Neutrophil (primary cell): ENCODE results near the gene MIEF2.

ENCODE experiments used
- H3K27ac ChIP-seq: fragments of 200-600 bp; sonication (generic); 2 replicates; pipeline ENCODE4 v1.5.1; 2016; ENCODE audit warnings: mild to moderate bottlenecking, moderate library complexity
- H3K27me3 ChIP-seq: fragments of 200-600 bp; sonication (generic); 2 replicates; pipeline ENCODE4 v1.6.0; 2016; ENCODE audit warnings: mild to moderate bottlenecking
- H3K36me3 ChIP-seq: fragments of 200-600 bp; sonication (generic); 2 replicates; pipeline ENCODE4 v1.5.1; 2017
- H3K4me1 ChIP-seq, 2 experiments: fragments of 200-600 bp in 1 of 2; sonication (generic) in 1 of 2; 1 replicate in 1 of 2; 2 replicates in 1 of 2; pipeline versions ENCODE4 v1.5.1 to v1.6.1; 2013 to 2016; ENCODE audit warnings: low read depth in 1 of 2, low read length in 1 of 2, mild to moderate bottlenecking in 1 of 2, moderate library complexity in 1 of 2; ENCODE audit not compliant: control insufficient read depth in 1 of 2, insufficient read depth in 1 of 2
- H3K4me3 ChIP-seq, 2 experiments: fragments of 200-600 bp in 1 of 2; sonication (generic) in 1 of 2; 1 replicate in 1 of 2; 2 replicates in 1 of 2; pipeline ENCODE4 v1.5.1; 2013 to 2016; ENCODE audit warnings: low read depth in 1 of 2, low read length in 1 of 2, mild to moderate bottlenecking in 1 of 2, moderate library complexity in 1 of 2
- H3K9me3 ChIP-seq: fragments of 200-600 bp; sonication (generic); 2 replicates; pipeline ENCODE4 v1.5.1; 2016
- TF ChIP-seq, protein P1 (sequence below): fragments of 200-600 bp; sonication (generic); IDR thresholded peaks from 2 replicates; pipeline ENCODE4 v1.5.1; 2016; ENCODE audit warnings: antibody characterized with exemption

The MIEF2 gene

DNA sequence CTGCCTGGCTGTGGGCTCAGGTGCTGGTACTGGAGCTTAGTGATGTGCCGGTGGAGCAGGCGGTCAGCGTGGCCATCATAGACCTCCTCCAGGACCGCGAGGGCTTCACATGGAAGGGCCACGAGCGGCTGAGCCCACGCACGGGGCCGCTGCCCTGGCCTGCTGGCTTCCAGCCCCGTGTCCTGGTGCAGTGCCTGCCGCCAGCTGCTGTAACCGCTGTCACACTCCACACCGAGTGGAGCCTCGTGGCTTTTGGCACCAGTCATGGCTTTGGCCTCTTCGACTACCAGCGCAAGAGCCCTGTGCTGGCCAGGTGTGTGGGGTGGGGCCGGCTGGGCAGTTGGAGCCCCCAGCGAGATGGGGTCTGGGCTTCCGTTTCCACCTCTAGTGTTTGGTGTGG, 23.0 kb upstream of the MIEF2 start:
- Histone ChIP-seq H3K27ac (no peak overlapping the region), H3K9me3 (no peaks in the 10 kb centered on the region), H3K36me3 (peaks cover 30% of the 10 kb centered on the region), H3K4me3 (no peak overlapping the region), H3K4me1 (no peaks in the 10 kb centered on the region), H3K27me3 (no peaks in the 10 kb centered on the region)
- TF ChIP-seq, protein P1, sequence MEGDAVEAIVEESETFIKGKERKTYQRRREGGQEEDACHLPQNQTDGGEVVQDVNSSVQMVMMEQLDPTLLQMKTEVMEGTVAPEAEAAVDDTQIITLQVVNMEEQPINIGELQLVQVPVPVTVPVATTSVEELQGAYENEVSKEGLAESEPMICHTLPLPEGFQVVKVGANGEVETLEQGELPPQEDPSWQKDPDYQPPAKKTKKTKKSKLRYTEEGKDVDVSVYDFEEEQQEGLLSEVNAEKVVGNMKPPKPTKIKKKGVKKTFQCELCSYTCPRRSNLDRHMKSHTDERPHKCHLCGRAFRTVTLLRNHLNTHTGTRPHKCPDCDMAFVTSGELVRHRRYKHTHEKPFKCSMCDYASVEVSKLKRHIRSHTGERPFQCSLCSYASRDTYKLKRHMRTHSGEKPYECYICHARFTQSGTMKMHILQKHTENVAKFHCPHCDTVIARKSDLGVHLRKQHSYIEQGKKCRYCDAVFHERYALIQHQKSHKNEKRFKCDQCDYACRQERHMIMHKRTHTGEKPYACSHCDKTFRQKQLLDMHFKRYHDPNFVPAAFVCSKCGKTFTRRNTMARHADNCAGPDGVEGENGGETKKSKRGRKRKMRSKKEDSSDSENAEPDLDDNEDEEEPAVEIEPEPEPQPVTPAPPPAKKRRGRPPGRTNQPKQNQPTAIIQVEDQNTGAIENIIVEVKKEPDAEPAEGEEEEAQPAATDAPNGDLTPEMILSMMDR = no peak

GRCh38 chr17:18238299-18238698, 22.2 kb upstream of the MIEF2 start:
- no peak overlapping the region for H3K27ac ChIP-seq
- no peak overlapping the region for H3K4me3 ChIP-seq
- H3K4me1 ChIP-seq = no peaks in the 10 kb centered on the region
- H3K27me3 ChIP-seq = no peaks in the 10 kb centered on the region
- peaks cover 38% of the 10 kb centered on the region for H3K36me3 ChIP-seq
- TF ChIP-seq, protein P1 = no peak
- no peaks in the 10 kb centered on the region for H3K9me3 ChIP-seq

DNA sequence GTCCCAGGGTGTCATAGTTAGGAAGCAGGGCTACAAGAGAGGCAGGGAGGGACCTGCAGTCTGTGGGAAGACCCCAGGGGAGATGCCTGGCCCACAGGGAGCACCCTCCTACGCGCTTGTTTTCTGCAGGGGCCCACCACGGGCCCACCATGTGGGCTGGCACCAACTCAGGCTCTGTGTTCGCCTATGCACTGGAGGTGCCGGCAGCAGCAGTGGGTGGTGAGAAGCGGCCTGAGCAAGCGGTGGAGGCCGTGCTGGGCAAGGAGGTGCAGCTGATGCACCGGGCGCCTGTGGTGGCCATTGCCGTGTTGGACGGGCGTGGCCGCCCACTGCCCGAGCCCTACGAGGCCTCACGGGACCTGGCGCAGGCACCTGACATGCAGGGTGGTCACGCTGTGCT, 20.0 kb upstream of the MIEF2 start:
- H3K4me1 ChIP-seq = no peaks in the 10 kb centered on the region
- H3K36me3 ChIP-seq = peaks cover 53% of the 10 kb centered on the region
- no peaks in the 10 kb centered on the region for H3K27me3 ChIP-seq
- no peaks in the 10 kb centered on the region for H3K9me3 ChIP-seq
- H3K4me3 ChIP-seq = no peak overlapping the region
- TF ChIP-seq, protein P1 = no peak
- H3K27ac ChIP-seq = no peak overlapping the region

DNA sequence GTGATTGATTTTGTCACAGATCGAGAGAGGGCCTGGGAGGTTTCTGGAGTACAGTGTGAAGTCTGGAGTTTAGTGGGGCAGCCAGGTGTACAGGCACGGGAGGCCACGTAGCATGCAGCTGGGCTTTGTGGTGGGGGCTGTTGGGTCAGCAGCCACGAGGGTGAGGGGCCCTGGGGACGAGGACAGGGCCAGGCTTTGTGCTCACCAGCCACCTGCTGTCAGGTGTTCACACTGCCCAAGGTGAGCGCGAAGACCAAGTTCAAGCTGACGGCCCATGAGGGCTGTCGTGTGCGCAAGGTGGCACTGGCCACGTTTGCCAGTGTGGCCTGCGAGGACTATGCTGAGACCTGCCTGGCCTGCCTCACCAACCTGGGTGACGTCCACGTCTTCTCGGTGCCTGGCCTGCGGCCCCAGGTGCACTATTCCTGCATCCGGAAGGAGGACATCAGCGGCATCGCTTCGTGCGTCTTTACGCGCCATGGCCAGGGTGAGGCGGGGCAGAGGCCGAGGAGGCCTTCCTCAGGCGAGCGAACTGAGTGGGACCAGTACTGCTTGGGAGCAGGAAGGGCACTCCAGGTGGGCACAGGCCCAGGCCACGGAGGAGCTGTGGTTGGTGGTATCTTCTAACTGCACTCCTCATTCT, 19.1 kb upstream of the MIEF2 start:
- Histone ChIP-seq H3K27me3 (no peaks in the 10 kb centered on the region), H3K4me1 (no peaks in the 10 kb centered on the region), H3K4me3 (no peak overlapping the region), H3K27ac (no peak overlapping the region), H3K9me3 (no peaks in the 10 kb centered on the region), H3K36me3 (peaks cover 62% of the 10 kb centered on the region)
- TF ChIP-seq, protein P1 = no peak

GRCh38 chr17:18245038-18245776, 15.3 kb upstream of the MIEF2 start:
- H3K4me1 ChIP-seq = no peaks in the 10 kb centered on the region
- no peaks in the 10 kb centered on the region for H3K9me3 ChIP-seq
- H3K27me3 ChIP-seq = no peaks in the 10 kb centered on the region
- no peak overlapping the region for H3K27ac ChIP-seq
- H3K36me3 ChIP-seq = peaks cover 92% of the 10 kb centered on the region
- TF ChIP-seq, protein P1 = no peak
- no peak overlapping the region for H3K4me3 ChIP-seq
